Measurements from ENCODE around the gene NHP2.

The NHP2 gene

DNA sequence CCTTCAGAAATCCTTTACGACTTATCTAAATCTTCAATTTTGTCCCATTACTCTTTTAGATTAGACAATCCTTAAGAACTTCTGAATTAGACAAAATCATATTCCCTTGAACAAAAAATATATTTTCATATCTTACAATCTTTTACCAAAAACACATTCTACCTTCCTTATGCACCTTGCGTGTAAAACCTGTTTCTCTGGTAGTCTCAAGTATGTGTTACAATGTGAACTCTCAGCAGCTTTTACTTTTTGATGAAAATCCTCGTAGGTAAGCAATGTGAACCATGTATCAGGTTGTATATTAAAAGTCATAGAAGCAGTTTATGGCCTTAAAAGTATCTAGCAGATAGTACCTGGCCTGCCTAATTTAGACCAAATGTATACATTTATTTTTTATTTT lies 20.8 kb upstream of the NHP2 start:
- Histone ChIP-seq H3K4me3 (ENCODE audit: low read depth, low read length) (no peak overlapping the region), H3K4me1 (ENCODE audit: control insufficient read depth, insufficient read depth, low read length) (peaks cover 15% of the 10 kb centered on the region), H3K9ac (ENCODE audit: low read length) (no peak overlapping the region)

DNA sequence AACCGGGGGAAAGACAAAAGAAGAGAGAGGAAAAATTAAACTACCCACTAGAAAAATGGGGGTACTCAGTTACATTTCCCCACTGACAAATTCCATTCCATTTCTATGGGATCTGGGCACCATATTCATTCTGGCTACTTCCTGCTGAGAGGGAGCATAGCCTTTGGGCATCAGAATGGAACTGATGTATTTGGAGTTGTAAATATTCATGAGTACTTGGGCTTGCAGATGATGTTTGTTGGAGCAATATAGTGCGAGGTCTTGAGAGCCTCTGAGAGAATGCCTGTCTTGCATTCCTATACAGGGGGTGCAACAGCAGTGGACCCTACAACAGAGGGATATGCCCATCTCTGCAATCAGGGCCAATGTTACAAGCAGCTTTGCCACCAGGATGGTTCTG lies 16.8 kb upstream of the NHP2 start:
- no peak overlapping the region for H3K9ac ChIP-seq (ENCODE audit: low read length)
- H3K4me3 ChIP-seq (ENCODE audit: low read depth, low read length) = no peak overlapping the region
- H3K27me3 ChIP-seq (ENCODE audit: control insufficient read depth, insufficient read depth, low read length) = no peaks in the 10 kb centered on the region
- peaks cover 6% of the 10 kb centered on the region for H3K4me1 ChIP-seq (ENCODE audit: control insufficient read depth, insufficient read depth, low read length)
- no peak overlapping the region for H3K27ac ChIP-seq (ENCODE audit: low read depth, low read length)
- H3K9me3 ChIP-seq (ENCODE audit: control insufficient read depth, insufficient read depth, low read depth, low read length) = no peaks in the 10 kb centered on the region
- H3K36me3 ChIP-seq (ENCODE audit: control insufficient read depth, insufficient read depth, low read length) = no peaks in the 10 kb centered on the region

More for the DNA sequence above, 20.8 kb upstream of the NHP2 start:
- Histone ChIP-seq H3K9me3 (ENCODE audit: control insufficient read depth, insufficient read depth, low read depth, low read length) (no peaks in the 10 kb centered on the region), H3K36me3 (ENCODE audit: control insufficient read depth, insufficient read depth, low read length) (no peaks in the 10 kb centered on the region), H3K27me3 (ENCODE audit: control insufficient read depth, insufficient read depth, low read length) (no peaks in the 10 kb centered on the region), H3K27ac (ENCODE audit: low read depth, low read length) (no peak overlapping the region)

DNA sequence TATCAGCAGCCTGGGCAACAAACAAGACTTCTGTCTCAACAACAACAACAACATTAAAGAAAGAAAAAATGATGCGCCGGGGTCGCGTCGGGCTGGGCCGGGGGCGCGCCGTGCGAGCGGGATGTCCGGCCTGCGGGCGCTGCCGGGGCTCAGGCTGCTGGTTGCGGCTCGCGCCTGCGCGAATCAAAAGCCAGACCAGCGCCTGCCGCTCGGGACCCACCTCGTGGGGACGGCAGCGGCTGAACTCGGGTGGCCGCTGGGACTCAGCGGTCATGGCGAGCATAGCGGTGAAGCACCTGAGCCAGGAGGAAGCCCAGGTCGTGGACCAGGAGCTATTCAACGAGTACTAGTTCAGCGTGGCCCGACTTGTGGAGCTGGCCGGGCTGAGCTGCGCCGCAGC lies 11.9 kb upstream of the NHP2 start:
- Histone ChIP-seq H3K27ac (ENCODE audit: low read depth, low read length) (no peak overlapping the region), H3K36me3 (ENCODE audit: control insufficient read depth, insufficient read depth, low read length) (no peaks in the 10 kb centered on the region), H3K4me3 (ENCODE audit: low read depth, low read length) (no peak overlapping the region), H3K4me1 (ENCODE audit: control insufficient read depth, insufficient read depth, low read length) (peaks cover 9% of the 10 kb centered on the region), H3K9ac (ENCODE audit: low read length) (no peak overlapping the region), H3K27me3 (ENCODE audit: control insufficient read depth, insufficient read depth, low read length) (peaks cover 17% of the 10 kb centered on the region; the same call in 1 of the 2 replicates), H3K9me3 (ENCODE audit: control insufficient read depth, insufficient read depth, low read depth, low read length) (no peaks in the 10 kb centered on the region)

DNA sequence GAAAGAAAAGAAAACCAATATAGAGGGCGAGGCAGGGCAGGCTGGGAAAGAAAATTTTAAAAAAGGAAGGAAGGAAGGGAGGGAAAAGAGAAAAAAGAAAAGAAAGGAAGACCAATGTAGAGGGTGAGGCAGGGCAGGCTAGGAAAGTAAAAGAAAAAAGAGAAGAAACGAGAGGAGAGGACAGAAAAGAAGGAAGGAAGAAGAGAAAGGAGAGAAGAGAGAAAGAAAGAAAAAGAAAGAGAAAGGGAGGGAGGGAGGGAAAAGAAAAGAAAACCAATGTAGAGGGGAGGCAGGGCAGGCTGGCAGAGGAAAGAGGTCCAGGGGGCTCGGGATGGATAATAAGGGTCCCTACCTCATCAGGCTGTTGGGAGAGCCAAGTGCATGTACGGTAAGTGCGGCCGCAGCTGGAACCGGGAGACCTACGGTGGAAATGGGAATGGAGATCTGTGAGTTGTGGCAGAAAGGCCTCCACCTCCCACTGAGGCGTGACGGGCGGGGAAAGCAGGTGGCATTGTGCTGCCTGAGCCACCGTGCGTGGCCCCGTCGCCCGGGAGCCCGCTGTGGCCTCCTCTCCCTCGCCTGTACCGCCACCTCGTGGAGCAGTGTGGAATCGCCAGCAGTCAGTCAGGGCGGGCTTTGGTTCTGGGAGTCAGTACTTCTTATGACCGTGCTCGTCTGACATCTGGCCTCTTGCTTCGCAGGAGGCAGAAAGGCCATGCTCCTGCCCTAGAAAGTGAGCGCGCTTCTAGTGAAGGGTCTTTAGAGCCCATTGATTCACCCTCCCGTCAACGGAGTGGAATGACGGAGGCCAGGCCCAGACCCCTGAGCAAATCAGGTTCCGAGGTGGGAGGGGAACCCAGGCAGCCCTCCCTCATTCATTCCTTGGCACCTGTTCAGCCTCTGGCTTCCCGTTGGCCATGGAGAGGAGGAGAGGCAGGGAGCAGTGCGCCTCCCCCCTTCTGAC lies 10.4 kb upstream of the NHP2 start:
- Histone ChIP-seq H3K4me3 (ENCODE audit: low read depth, low read length) (peak overlapping the region; percentile 52), H3K36me3 (ENCODE audit: control insufficient read depth, insufficient read depth, low read length) (no peaks in the 10 kb centered on the region), H3K27ac (ENCODE audit: low read depth, low read length) (no peak overlapping the region), H3K4me1 (ENCODE audit: control insufficient read depth, insufficient read depth, low read length) (0 out of 2 replicates have a peak, but pooled peaks cover 6% of the 10 kb centered on the region), H3K27me3 (ENCODE audit: control insufficient read depth, insufficient read depth, low read length) (peaks cover 17% of the 10 kb centered on the region; the same call in 1 of the 2 replicates), H3K9me3 (ENCODE audit: control insufficient read depth, insufficient read depth, low read depth, low read length) (no peaks in the 10 kb centered on the region), H3K9ac (ENCODE audit: low read length) (no peak overlapping the region)

DNA sequence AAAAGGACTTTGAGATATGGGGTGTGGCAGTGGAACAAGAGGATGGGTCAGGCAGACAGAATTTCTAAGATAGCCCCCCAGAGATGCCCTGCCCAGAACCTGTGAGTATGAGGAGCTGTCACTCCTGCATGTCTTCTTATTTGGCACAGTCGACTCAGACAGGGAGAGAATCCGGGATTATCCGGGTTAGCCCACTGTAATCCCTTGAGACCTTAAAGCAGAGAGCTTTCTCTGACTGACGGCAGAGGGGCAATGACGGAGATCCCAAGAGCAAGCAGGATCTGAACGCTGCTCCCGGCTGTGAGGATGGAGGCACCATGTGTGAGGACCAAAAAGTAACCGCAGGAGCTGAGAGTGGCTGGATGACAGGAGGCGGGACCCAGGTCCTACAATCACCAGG lies 8.8 kb upstream of the NHP2 start:
- Histone ChIP-seq H3K36me3 (ENCODE audit: control insufficient read depth, insufficient read depth, low read length) (no peaks in the 10 kb centered on the region), H3K27me3 (ENCODE audit: control insufficient read depth, insufficient read depth, low read length) (peaks cover 17% of the 10 kb centered on the region; the same call in 1 of the 2 replicates), H3K27ac (ENCODE audit: low read depth, low read length) (no peak overlapping the region), H3K9me3 (ENCODE audit: control insufficient read depth, insufficient read depth, low read depth, low read length) (no peaks in the 10 kb centered on the region), H3K9ac (ENCODE audit: low read length) (no peak overlapping the region), H3K4me3 (ENCODE audit: low read depth, low read length) (no peak overlapping the region), H3K4me1 (ENCODE audit: control insufficient read depth, insufficient read depth, low read length) (0 out of 2 replicates have a peak, but pooled peaks cover 6% of the 10 kb centered on the region)

DNA sequence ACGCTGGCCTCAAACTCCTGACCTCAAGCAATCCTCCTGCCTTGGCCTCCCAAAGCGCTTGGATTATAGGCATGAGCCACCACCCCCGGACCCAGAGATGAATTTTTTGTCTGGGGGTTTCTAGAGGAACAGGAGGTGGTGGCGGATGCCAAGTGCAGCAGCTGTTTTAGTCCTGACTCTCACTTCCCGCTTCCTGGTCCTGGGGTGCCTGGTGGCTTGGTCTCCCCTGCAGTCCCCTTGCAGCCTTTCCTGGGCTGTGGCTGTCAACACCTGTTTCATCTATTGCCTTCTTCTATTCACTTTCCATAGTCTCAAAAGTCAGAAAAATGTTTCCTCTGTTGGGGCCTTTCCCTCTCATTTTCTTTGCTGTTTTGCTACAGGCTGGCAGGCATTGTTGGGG lies 6.5 kb upstream of the NHP2 start:
- Histone ChIP-seq H3K4me3 (ENCODE audit: low read depth, low read length) (no peak overlapping the region), H3K36me3 (ENCODE audit: control insufficient read depth, insufficient read depth, low read length) (no peaks in the 10 kb centered on the region), H3K9me3 (ENCODE audit: control insufficient read depth, insufficient read depth, low read depth, low read length) (no peaks in the 10 kb centered on the region), H3K4me1 (ENCODE audit: control insufficient read depth, insufficient read depth, low read length) (0 out of 2 replicates have a peak, but pooled peaks cover 6% of the 10 kb centered on the region), H3K27ac (ENCODE audit: low read depth, low read length) (no peak overlapping the region), H3K9ac (ENCODE audit: low read length) (no peak overlapping the region), H3K27me3 (ENCODE audit: control insufficient read depth, insufficient read depth, low read length) (peaks cover 17% of the 10 kb centered on the region; the same call in 1 of the 2 replicates)

GRCh38 chr5:178155065-178155464 lies 1.4 kb upstream of the NHP2 start:
- H3K9me3 ChIP-seq (ENCODE audit: control insufficient read depth, insufficient read depth, low read depth, low read length) = no peaks in the 10 kb centered on the region
- H3K27ac ChIP-seq (ENCODE audit: low read depth, low read length) = no peak overlapping the region
- no peak overlapping the region for H3K9ac ChIP-seq (ENCODE audit: low read length)
- no peaks in the 10 kb centered on the region for H3K4me1 ChIP-seq (ENCODE audit: control insufficient read depth, insufficient read depth, low read length)
- no peak overlapping the region for H3K4me3 ChIP-seq (ENCODE audit: low read depth, low read length)
- peaks cover 24% of the 10 kb centered on the region for H3K36me3 ChIP-seq (ENCODE audit: control insufficient read depth, insufficient read depth, low read length)
- no peaks in the 10 kb centered on the region for H3K27me3 ChIP-seq (ENCODE audit: control insufficient read depth, insufficient read depth, low read length)

GRCh38 chr5:178152491-178153444 lies 917 bp downstream of the NHP2 start:
- Histone ChIP-seq H3K36me3 (ENCODE audit: control insufficient read depth, insufficient read depth, low read length) (peaks cover 47% of the 10 kb centered on the region), H3K4me3 (ENCODE audit: low read depth, low read length) (peak overlapping the region; percentile 91), H3K4me1 (ENCODE audit: control insufficient read depth, insufficient read depth, low read length) (no peaks in the 10 kb centered on the region), H3K27ac (ENCODE audit: low read depth, low read length) (no peak overlapping the region), H3K27me3 (ENCODE audit: control insufficient read depth, insufficient read depth, low read length) (no peaks in the 10 kb centered on the region), H3K9me3 (ENCODE audit: control insufficient read depth, insufficient read depth, low read depth, low read length) (no peaks in the 10 kb centered on the region), H3K9ac (ENCODE audit: low read length) (peak overlapping the region; percentile 84)

DNA sequence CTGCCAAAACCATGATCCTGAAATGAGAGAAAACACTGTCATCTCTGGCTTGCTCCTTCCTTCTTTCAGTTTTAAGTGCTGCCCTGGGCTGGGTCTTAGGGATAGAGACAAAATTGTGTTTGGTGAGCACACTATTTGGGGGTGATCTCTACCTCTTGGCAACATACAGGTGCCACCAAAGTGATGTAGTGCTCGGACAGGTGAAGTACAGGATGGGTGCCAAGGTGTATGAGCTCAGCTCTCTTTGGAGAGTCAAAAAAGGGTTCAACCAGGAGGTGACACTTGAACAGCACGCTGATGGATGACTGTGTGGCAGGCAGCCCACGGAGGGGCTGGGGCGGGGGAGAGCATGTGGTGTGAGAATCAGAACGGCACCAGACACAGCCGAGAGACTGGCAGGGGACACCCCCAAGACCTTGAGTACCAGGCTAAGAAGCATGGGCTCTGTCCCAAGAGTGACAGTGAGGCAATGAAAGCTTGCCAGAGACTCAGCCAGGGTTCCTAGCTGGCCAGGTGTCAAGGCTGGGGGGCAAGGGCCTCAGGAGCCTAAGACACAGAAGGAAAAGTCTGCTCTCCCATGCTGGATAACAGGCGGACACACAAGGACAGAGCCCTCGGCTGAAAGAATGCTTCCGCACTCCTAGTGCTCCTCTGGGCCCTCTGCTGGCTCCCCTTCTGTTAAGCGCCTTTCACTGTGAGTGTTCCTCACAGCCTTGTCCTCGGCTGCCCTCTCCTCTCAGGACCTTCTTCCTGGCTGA lies 2.5 kb downstream of the NHP2 start:
- peaks cover 63% of the 10 kb centered on the region for H3K36me3 ChIP-seq (ENCODE audit: control insufficient read depth, insufficient read depth, low read length)
- no peaks in the 10 kb centered on the region for H3K27me3 ChIP-seq (ENCODE audit: control insufficient read depth, insufficient read depth, low read length)
- no peak overlapping the region for H3K4me3 ChIP-seq (ENCODE audit: low read depth, low read length)
- H3K27ac ChIP-seq (ENCODE audit: low read depth, low read length) = no peak overlapping the region
- H3K4me1 ChIP-seq (ENCODE audit: control insufficient read depth, insufficient read depth, low read length) = no peaks in the 10 kb centered on the region
- H3K9me3 ChIP-seq (ENCODE audit: control insufficient read depth, insufficient read depth, low read depth, low read length) = no peaks in the 10 kb centered on the region
- H3K9ac ChIP-seq (ENCODE audit: low read length) = no peak overlapping the region

DNA sequence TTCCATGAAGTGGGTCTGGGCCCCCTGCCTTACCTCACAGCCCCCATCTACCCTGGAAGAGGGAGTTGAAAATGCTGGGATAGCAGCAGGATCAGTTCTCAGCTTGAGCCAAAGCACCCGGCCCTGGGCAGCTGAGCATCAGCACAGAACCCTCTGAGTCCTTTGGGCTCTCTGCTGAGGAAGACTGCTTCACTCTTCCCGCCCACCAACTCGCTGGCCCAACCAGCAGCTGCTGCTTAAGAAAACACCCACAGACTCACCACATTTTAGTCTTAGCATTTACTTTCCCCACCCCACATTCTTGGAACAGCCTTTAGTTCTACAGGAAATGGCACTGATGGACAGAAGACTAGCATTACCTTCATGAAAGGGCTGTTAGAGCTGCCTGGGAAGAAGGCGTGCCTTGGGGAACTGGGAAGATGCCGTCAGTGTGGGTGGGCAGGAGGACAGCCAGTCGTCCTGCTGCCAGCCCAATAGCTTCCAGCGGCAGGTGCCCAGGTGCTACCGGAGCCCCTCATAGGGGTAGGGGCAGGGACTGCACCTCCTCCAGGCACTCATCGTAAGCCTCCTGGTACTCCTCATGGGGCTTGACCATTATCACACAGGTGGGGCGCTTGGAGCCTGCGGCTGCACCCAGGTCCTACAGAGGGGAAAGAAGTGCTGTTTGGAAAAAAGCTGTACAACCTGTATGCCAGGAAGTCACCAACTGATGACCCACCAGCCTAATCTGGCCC lies 4.3 kb downstream of the NHP2 start:
- Histone ChIP-seq H3K36me3 (ENCODE audit: control insufficient read depth, insufficient read depth, low read length) (peaks cover 76% of the 10 kb centered on the region), H3K9ac (ENCODE audit: low read length) (no peak overlapping the region), H3K4me3 (ENCODE audit: low read depth, low read length) (no peak overlapping the region), H3K27me3 (ENCODE audit: control insufficient read depth, insufficient read depth, low read length) (no peaks in the 10 kb centered on the region), H3K4me1 (ENCODE audit: control insufficient read depth, insufficient read depth, low read length) (no peaks in the 10 kb centered on the region), H3K27ac (ENCODE audit: low read depth, low read length) (no peak overlapping the region), H3K9me3 (ENCODE audit: control insufficient read depth, insufficient read depth, low read depth, low read length) (no peaks in the 10 kb centered on the region)

Measured in HUES6 (cell line).